ENCODE data around the gene GNPTAB.

- TF ChIP-seq POLR2A (IDR thresholded peaks at IDR 0.05), result no peak
- TF ChIP-seq, protein P1, sequence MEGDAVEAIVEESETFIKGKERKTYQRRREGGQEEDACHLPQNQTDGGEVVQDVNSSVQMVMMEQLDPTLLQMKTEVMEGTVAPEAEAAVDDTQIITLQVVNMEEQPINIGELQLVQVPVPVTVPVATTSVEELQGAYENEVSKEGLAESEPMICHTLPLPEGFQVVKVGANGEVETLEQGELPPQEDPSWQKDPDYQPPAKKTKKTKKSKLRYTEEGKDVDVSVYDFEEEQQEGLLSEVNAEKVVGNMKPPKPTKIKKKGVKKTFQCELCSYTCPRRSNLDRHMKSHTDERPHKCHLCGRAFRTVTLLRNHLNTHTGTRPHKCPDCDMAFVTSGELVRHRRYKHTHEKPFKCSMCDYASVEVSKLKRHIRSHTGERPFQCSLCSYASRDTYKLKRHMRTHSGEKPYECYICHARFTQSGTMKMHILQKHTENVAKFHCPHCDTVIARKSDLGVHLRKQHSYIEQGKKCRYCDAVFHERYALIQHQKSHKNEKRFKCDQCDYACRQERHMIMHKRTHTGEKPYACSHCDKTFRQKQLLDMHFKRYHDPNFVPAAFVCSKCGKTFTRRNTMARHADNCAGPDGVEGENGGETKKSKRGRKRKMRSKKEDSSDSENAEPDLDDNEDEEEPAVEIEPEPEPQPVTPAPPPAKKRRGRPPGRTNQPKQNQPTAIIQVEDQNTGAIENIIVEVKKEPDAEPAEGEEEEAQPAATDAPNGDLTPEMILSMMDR (IDR thresholded peaks at IDR 0.05), result no peak
These were observed 127.3 kb downstream of the GNPTAB start for GRCh38 chr12:101703487-101703886.
